HG03571 (cell line): ENCODE measurements around the gene SLC51A.
"Not testable (repeated sequence)": the region's sequence is repeated elsewhere in the genome, so short reads cannot be mapped to it uniquely, and the experiment has no call there.

Source experiments
- ATAC-seq: cut with Tn5 transposase; IDR thresholded peaks from one replicate; pipeline ENCODE4 v1.9.1; 2021; ENCODE audit not compliant: unreplicated experiment

The SLC51A gene

GRCh38 chr3:196237203-196237602, 20.9 kb downstream of the SLC51A start:
- no peak for ATAC-seq

- no peak for ATAC-seq
Measured at GRCh38 chr3:196238612-196239560, 22.6 kb downstream of the SLC51A start.

- ATAC-seq = no peak
Measured at GRCh38 chr3:196240424-196240823, 24.1 kb downstream of the SLC51A start.

DNA sequence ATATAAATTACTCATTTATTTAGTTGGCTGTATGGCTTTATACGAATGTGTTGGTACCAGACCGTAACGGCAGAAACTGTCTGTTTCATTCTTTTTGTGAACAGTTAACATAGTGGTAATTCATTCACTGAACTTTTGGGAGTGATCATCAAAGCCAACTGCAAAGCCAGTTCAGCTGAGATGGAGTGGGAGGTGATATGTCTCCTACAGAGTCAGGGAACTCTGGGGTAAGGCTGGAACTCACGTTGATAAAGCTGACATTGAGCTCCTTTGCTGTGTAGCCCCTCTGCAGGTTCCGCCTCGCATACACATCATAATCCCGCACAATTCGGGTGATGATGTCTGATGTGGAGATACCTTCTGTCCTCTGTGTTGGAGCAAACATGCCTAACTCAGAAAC, 25.4 kb downstream of the SLC51A start:
- no peak for ATAC-seq

DNA sequence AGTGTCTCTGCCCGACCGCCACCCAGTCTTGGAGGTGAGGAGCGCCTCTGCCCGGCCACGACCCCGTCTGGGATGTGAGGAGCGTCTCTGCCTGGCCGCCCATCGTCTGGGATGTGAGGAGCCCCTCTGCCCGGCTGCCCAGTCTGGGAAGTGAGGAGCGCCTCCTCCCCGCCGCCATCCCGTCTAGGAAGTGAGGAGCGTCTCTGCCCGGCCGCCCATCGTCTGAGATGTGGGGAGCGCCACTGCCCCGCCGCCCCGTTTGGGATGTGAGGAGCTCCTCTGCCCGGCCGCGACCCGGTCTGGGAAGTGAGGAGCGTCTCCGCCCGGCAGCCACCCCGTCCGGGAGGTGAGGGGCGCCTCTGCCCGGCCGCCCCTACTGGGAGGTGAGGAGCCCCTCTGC, 27.8 kb downstream of the SLC51A start:
- not testable (repeated sequence) for ATAC-seq

GRCh38 chr3:196246612-196247308, 30.4 kb downstream of the SLC51A start:
- no peak for ATAC-seq

GRCh38 chr3:196251918-196252317, 35.6 kb downstream of the SLC51A start:
- ATAC-seq = no peak

GRCh38 chr3:196254376-196255283, 38.3 kb downstream of the SLC51A start:
- ATAC-seq = no peak

GRCh38 chr3:196255776-196256175, 39.4 kb downstream of the SLC51A start:
- ATAC-seq = no peak

DNA sequence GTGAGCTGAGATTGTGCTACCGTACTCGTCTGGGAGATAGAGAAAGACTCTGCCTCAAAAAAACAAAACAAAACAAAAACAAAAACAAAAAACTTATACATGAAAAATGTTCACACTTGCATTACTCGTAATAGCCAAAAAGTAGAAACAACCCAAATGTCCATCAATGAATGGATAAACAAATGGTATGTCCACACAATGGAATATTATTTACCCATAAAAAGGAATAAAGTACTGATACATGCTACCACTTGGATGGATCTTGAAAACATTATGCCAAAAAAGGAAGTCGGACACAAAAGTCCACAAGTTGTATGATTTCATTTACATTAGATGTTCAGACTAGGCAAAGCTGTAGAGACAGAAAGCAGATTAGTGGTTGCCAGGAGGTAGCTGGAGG, 44.5 kb downstream of the SLC51A start:
- no peak for ATAC-seq

GRCh38 chr3:196263819-196264218, 47.5 kb downstream of the SLC51A start:
- no peak for ATAC-seq

DNA sequence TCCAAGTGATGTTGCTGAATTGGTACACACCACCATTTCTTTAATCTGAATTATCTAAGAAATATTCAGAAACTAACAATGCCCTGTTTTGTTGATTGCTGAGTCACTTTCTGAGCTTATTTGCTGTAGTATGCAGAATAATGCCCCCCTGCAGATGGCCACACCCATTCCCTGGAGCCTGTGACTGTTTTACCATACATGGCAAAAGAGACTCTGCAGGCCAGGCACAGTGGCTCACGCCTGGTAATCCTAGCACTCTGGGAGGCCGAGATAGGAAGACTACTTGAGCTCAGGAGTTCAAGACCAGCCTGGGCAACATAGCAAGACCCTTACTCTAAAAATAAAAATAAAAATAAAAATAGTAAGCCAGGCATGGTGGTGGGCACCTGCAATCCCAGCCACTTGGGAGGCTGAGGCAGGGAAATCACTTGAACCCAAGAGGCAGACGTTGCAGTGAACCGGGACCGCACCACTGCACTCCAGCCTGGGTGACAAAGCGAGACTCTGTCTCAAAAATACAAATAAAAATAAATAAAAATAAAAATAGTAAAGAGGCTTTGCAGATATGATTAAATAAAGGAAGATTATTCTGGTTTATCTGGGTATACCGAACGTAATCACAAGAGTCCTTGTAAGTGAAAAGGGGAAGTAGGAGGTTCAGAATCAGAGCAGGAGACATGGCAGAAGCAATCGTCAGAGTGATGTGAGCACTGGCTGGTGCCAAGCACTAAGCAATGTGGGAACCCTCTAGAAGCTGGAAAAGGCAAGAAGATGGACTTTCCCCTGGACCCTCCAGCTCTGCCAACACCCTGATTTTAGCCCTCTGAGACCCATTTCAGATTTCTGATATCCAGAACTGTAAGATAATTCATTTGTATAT, 52.2 kb downstream of the SLC51A start:
- ATAC-seq = no peak

GRCh38 chr3:196270499-196270898, 54.2 kb downstream of the SLC51A start:
- no peak for ATAC-seq

DNA sequence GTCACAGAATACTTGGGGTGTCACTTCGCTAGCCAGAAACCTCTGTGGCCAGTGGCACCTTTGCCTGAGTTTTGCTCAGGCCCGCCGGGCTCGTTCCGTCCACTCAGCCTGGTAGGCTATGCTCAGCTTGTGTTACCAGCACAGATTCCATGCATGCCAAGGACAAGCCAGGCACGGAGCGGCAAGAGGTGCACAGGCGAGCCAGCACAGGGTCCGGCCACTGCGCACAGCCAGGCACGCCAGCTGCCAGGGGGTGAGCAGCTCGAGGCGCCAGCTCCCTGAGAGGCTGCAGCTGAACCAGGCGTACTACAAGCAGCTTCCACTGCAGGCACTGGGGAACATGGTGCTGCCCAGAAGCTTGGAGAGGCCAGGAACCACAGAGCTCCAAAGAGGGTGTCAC, 56.5 kb downstream of the SLC51A start:
- ATAC-seq = no peak

DNA sequence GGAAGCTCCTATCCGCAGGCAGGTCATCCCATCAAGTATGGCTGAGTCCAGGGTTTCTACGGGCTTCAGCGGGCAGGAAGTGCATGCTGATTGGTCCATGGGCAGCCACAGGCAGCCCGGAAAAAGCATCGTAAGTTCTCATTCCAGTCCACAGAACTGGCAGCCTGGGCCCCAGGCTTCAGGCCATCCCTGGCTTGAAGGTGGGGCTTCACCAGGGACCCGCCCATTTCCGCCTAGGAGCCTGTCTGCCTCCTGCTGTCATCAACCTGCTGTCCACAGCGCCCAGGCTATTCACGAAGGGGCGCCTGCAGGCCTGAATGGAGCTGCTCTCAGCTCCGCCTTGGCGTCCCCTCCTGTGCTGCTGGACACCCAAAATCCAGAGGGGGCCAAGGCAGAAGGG, 57.3 kb downstream of the SLC51A start:
- no peak for ATAC-seq

DNA sequence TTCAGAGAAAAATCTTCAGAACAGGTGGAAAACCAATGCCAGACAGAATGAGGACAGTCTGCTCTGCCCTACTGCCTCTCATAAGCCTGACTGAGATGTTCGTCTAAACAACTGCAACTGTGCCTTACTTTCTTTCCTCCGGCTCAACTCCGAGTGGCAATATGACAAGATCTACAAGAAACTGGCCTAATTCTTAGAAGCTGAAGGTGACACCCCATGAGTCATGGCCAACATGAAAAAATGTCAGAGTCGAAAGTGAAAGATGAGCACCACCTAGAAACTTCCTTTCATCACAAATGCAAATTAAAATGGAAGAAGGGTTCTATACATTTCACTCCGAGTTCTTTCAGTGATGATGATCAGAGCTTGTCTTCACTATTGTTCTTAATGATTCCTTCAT, 58.3 kb downstream of the SLC51A start:
- peak; percentile 66 for ATAC-seq

GRCh38 chr3:196275126-196275525, 58.8 kb downstream of the SLC51A start:
- ATAC-seq = no peak

- no peak for ATAC-seq
Measured at GRCh38 chr3:196280689-196281440, 64.5 kb downstream of the SLC51A start.

GRCh38 chr3:196281962-196282361, 65.6 kb downstream of the SLC51A start:
- ATAC-seq = no peak
